CD4-positive, alpha-beta memory T cell (primary cell): Measurements from ENCODE around the gene MRNIP. TPM values are rescaled to one million over a fixed set of nuclear protein-coding genes. Genes with fewer than 3 reads are reported as not detected.

Source experiments
- CTCF ChIA-PET: fragments of 350-600 bp; sonication (Branson Sonifier 250); formaldehyde crosslinking; loops from one replicate; lab custom pipeline; 2021; ENCODE audit warnings: inconsistent platforms; ENCODE audit not compliant: partially characterized antibody; lab: Charles Lee
- POLR2A ChIA-PET: fragments of 350-600 bp; sonication (Branson Sonifier 250); formaldehyde crosslinking; loops from one replicate; lab custom pipeline; 2021; ENCODE audit not compliant: partially characterized antibody; lab: Charles Lee
- DNase-seq, 5 donors: peaks; one replicate each; pipeline versions ENCODE4 v3.0.0 to v3.0.0-alpha.2; 2020 to 2022; ENCODE audit warnings: mixed read lengths in 1 of 5
- H3K27ac ChIP-seq: one replicate; pipeline ENCODE4 v1.7.0; 2013; ENCODE audit warnings: low read depth, low read length
- H3K27me3 ChIP-seq: 2 replicates; pipeline ENCODE4 v1.7.0; 2013; ENCODE audit warnings: mild to moderate bottlenecking, low read length, moderate library complexity; ENCODE audit not compliant: insufficient read depth
- H3K36me3 ChIP-seq: 2 replicates; pipeline ENCODE4 v1.7.0; 2013; ENCODE audit warnings: mild to moderate bottlenecking, low read length, moderate library complexity; ENCODE audit not compliant: insufficient read depth
- H3K4me1 ChIP-seq: 2 replicates; pipeline ENCODE4 v1.7.0; 2013; ENCODE audit warnings: mild to moderate bottlenecking, low read length, moderate library complexity; ENCODE audit not compliant: insufficient read depth
- H3K4me3 ChIP-seq, 2 donors: one replicate each; pipeline ENCODE4 v1.7.0; 2013; ENCODE audit warnings: low read length in 2 of 2, mild to moderate bottlenecking in 1 of 2
- H3K9me3 ChIP-seq, 2 donors: one replicate each; pipeline ENCODE4 v1.7.0; 2013; ENCODE audit warnings: low read length in 2 of 2, control low read depth in 1 of 2; ENCODE audit not compliant: control insufficient read depth in 1 of 2
- H3K27ac Mint-ChIP-seq, 7 donors: one replicate each; pipeline ENCODE4 v1.8.0; 2020 to 2021; ENCODE audit warnings: mixed read lengths in 7 of 7, mild to moderate bottlenecking in 6 of 7, inconsistent platforms in 3 of 7, moderate library complexity in 3 of 7
- H3K27me3 Mint-ChIP-seq, 2 donors: one replicate each; pipeline ENCODE4 v1.8.0; 2020 to 2021; ENCODE audit warnings: mixed read lengths in 2 of 2
- H3K36me3 Mint-ChIP-seq, 2 donors: one replicate each; pipeline ENCODE4 v1.8.0; 2020 to 2021; ENCODE audit warnings: mixed read lengths in 2 of 2, inconsistent platforms in 1 of 2, mild to moderate bottlenecking in 1 of 2
- H3K4me1 Mint-ChIP-seq, 4 donors: one replicate each; pipeline ENCODE4 v1.8.0; 2020 to 2021; ENCODE audit warnings: mixed read lengths in 4 of 4, mild to moderate bottlenecking in 1 of 4
- H3K4me3 Mint-ChIP-seq, 8 donors: one replicate each; pipeline ENCODE4 v1.8.0; 2020 to 2021; ENCODE audit warnings: mixed read lengths in 8 of 8, mild to moderate bottlenecking in 7 of 8, moderate library complexity in 6 of 8, inconsistent platforms in 3 of 8
- H3K9me3 Mint-ChIP-seq, 8 donors: one replicate each; pipeline ENCODE4 v1.8.0; 2020 to 2021; ENCODE audit warnings: mixed read lengths in 8 of 8, mild to moderate bottlenecking in 5 of 8, inconsistent platforms in 3 of 8, moderate library complexity in 1 of 8
- intact Hi-C: fragments of 100-400 bp; cut with micrococcal nuclease; formaldehyde crosslinking; loops from one replicate; pipeline ENCODE4 v1.15.1; 2023
- polyA plus RNA-seq, 2 donors: library from polyadenylated mRNA; unstranded; fragments of 300-500 nt; fragmentation: Illumina TruSeq; gene quantifications; one replicate each; pipeline ENCODE4 v1.2.3, GENCODE V29; 2021
- total RNA-seq, 2 experiments: library from RNA; stranded (reverse); gene quantifications; one replicate each; pipeline ENCODE4 v1.2.3, GENCODE V29; 2021

The MRNIP gene
- total and polyA plus RNA-seq, 4 experiments from 2014 or later: 11.4 to 129 (median 70.9) TPM

DNA sequence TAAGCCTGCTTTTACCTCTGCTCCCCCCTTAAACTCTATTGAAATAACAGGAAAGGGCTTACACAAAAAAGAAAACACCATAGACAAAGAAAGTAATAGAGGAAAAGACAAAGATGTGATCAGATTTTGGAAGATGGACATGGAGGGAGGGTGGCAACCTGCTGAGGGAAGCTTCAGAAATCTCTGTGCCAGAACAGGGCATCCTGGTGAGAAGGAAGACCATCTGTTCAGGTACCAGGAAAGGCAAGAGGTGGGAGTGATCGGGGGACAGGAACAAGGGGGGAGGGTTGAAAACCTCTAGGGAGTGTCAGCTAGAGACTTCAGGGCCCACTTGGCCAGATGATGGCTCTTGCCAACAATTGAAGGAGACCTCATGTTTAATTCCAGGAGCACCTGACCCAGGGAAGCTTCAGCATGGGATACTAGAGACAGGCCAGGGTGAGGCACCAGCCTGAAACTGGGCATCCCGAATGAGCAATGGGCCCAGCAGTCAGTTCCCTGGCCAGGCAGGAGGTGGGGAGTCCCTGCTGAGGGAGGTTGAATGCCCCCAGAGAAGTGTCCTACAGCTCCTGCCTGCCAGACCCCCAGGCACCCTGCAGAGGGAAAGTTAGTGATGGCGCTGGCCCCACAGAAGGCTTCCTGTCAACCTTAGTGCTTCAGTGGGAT lies 29.7 kb downstream of the MRNIP start:
- Mint-ChIP-seq H3K27ac (peak overlapping the region in 5 of 7 donors; percentile 19 to 83 (median 61)), H3K27me3 (no peaks in the 10 kb centered on the region), H3K4me1 (peaks cover 10 to 31% (median 19%) of the 10 kb centered on the region in 4 donors), H3K36me3 (peaks cover 68 to 92% of the 10 kb centered on the region in 2 donors), H3K4me3 (no peak overlapping the region), H3K9me3 (no peaks in the 10 kb centered on the region)
- ChIA-PET POLR2A (interaction anchor here (0.8 to 6.3 kb wide), 4 partner anchors 8 to 151 kb away, joined by 3 to 46 read pairs (median 4); partner anchors contain the start of genes MGAT4B and SQSTM1), CTCF (interaction anchor here (1.1 kb wide), 1 partner anchor 27 kb away, joined by 3 read pairs; no protein-coding TSS in a partner anchor)
- H3K4me1 ChIP-seq: peaks cover 6% of the 10 kb centered on the region
- no peaks in the 10 kb centered on the region for H3K9me3 ChIP-seq
- H3K27ac ChIP-seq: no peak overlapping the region
- DNase-seq: no peak
- H3K36me3 ChIP-seq: peaks cover 80% of the 10 kb centered on the region
- H3K27me3 ChIP-seq: no peaks in the 10 kb centered on the region
- intact Hi-C loops: no loop called here
- no peak overlapping the region for H3K4me3 ChIP-seq

DNA sequence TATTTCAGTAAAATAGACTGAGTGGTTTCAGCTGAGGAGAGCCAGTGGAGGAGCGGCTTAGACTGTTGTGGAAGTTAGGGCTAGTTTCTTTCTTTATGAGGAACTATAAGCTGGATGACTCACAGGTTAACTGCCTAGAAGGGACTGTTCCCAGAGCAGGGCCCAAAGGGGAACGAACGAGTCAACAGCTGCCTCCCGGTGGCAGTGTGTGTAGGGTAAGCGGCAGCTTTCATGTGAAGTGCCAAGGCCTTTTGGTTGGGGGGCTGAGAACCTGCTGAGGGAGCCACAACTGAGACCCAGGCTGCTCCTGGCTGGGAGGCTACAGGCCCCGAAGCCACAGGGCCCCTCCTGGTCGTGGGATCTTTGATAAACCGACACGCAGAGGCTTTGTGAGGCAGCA lies 30.9 kb downstream of the MRNIP start:
- DNase-seq: no peak
- H3K9me3 Mint-ChIP-seq: no peaks in the 10 kb centered on the region
- Histone ChIP-seq H3K4me3 (no peak overlapping the region), H3K36me3 (peaks cover 78% of the 10 kb centered on the region), H3K27me3 (no peaks in the 10 kb centered on the region), H3K9me3 (no peaks in the 10 kb centered on the region), H3K27ac (no peak overlapping the region), H3K4me1 (peaks cover 11% of the 10 kb centered on the region)
- POLR2A ChIA-PET: interaction anchor here (0.8 to 1.1 kb wide), 2 partner anchors 9 to 22 kb away, joined by 3 to 5 read pairs; no protein-coding TSS in a partner anchor
- CTCF ChIA-PET: interaction anchor here (1.1 to 1.9 kb wide), 2 partner anchors 26 to 61 kb away, joined by 4 read pairs; no protein-coding TSS in a partner anchor
- peaks cover 13 to 41% (median 25%) of the 10 kb centered on the region in 4 donors for H3K4me1 Mint-ChIP-seq
- H3K4me3 Mint-ChIP-seq: no peak overlapping the region
- intact Hi-C loops: no loop called here
- H3K27ac Mint-ChIP-seq: peak overlapping the region in 4 of 7 donors; percentile 9 to 76 (median 42)
- H3K36me3 Mint-ChIP-seq: peaks cover 56 to 87% of the 10 kb centered on the region in 2 donors
- H3K27me3 Mint-ChIP-seq: no peaks in the 10 kb centered on the region

DNA sequence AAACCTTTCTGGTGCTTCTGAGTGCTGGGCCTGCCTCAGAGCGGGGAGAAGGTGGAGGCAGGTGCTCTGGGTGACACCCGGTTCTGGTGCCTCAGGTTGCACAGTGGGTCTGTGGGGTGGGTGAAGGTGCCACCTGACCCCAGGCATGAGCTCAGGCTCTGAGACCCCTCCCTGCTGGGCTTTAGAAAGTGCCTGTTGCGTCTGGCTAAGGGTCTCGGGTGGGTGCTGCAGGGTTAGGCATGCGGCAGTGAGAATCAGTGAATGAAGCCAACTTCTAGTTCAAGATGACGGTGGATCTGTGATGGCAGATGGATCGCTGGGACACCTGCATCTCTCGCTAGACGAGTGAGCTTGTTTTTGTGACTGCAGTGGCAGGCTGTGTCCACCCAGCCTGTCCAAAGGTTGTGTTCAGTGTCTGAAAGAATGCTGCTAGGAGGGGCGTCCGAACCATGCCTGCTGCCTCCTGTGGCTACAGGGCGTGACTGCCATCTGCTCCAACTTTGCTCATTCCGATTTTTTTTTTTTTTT lies 32.9 kb downstream of the MRNIP start:
- DNase-seq: no peak
- no peaks in the 10 kb centered on the region for H3K27me3 ChIP-seq
- no peak overlapping the region for H3K4me3 Mint-ChIP-seq
- H3K27me3 Mint-ChIP-seq: peaks cover 0 to 1% of the 10 kb centered on the region in 2 donors
- H3K9me3 ChIP-seq: no peaks in the 10 kb centered on the region
- peaks cover 46 to 83% of the 10 kb centered on the region in 2 donors for H3K36me3 Mint-ChIP-seq
- peaks cover 66% of the 10 kb centered on the region for H3K36me3 ChIP-seq
- peaks cover 0 to 5% (median 0%) of the 10 kb centered on the region in 8 donors for H3K9me3 Mint-ChIP-seq
- no peak overlapping the region for H3K4me3 ChIP-seq
- POLR2A ChIA-PET: no interaction called here
- H3K27ac Mint-ChIP-seq: peak overlapping the region in 5 of 7 donors; percentile 8 to 76 (median 48)
- intact Hi-C loops: no loop called here
- peaks cover 19 to 51% (median 33%) of the 10 kb centered on the region in 4 donors for H3K4me1 Mint-ChIP-seq
- no peak overlapping the region for H3K27ac ChIP-seq
- peaks cover 21% of the 10 kb centered on the region for H3K4me1 ChIP-seq
- CTCF ChIA-PET: interaction anchor here (0.7 to 1.1 kb wide), 3 partner anchors 21 to 30 kb away, joined by 3 to 4 read pairs (median 3); no protein-coding TSS in a partner anchor

DNA sequence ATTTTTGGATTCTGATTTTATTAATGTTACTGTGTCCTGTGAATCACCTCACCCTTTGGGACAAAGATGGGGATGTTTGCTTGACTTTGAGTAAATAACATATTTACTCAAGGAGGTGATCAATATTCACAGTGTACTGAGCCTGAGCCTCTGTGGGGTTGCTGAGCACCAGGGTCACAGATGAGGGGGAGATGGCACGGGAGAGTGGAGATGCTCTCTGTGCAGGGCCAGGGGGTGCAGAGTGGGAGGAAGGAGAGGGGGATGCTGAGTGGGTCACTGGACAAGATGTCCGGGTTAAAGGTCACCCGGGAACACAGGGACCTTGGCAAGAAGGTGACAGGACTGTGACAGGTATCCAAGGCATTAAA lies 33.9 kb downstream of the MRNIP start:
- CTCF ChIA-PET: interaction anchor here (1.0 kb wide), 1 partner anchor 29 kb away, joined by 4 read pairs; no protein-coding TSS in a partner anchor
- Mint-ChIP-seq H3K27me3 (peaks cover 0 to 1% of the 10 kb centered on the region in 2 donors), H3K27ac (peak overlapping the region in 4 of 7 donors; percentile 20 to 76 (median 74)), H3K36me3 (peaks cover 41 to 76% of the 10 kb centered on the region in 2 donors), H3K9me3 (peaks cover 0 to 5% (median 0%) of the 10 kb centered on the region in 8 donors), H3K4me1 (peaks cover 23 to 58% (median 38%) of the 10 kb centered on the region in 4 donors), H3K4me3 (peak overlapping the region in 3 of 8 donors; percentile 1 to 46 (median 2))
- Histone ChIP-seq H3K9me3 (no peaks in the 10 kb centered on the region), H3K4me1 (peaks cover 29% of the 10 kb centered on the region), H3K4me3 (no peak overlapping the region), H3K27ac (no peak overlapping the region), H3K36me3 (peaks cover 58% of the 10 kb centered on the region), H3K27me3 (no peaks in the 10 kb centered on the region)
- POLR2A ChIA-PET: interaction anchor here (0.9 kb wide), 2 partner anchors 14 to 18 kb away, joined by 3 read pairs; partner anchors contain the start of gene MGAT4B
- intact Hi-C loops: no loop called here
- DNase-seq: no peak

DNA sequence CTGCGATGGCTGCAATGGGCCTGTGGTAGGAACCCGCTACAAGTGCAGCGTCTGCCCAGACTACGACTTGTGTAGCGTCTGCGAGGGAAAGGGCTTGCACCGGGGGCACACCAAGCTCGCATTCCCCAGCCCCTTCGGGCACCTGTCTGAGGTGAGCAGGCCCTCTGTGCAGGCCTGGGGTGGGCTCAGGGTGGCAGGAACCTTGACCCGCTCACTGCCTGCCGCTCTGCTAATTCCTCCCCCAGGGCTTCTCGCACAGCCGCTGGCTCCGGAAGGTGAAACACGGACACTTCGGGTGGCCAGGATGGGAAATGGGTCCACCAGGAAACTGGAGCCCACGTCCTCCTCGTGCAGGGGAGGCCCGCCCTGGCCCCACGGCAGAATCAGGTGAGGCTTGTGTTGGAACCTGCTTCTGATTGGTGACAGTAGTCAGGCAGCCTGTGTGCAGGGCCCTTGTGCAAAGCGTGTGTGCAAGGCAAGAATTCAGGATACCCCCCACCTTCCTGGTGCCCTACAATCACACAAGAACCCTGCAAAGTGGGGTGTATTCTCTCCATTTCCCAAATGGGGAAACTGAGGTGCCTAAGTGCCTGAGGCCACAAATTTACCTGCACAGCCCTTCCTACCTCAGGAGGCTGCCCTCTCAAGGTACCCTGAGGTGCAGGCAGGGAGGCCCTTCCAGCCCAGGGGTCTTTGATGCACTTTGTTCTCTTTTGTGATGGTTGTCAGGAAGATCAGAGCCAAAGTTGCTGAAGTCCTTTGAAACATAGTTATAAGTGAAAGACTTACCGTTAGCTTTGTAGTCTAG lies 34.5 kb downstream of the MRNIP start:
- ChIA-PET POLR2A (interaction anchor here (0.9 to 7.5 kb wide), 4 partner anchors 13 to 19 kb away, joined by 3 to 159 read pairs (median 8); partner anchors contain the start of gene MGAT4B), CTCF (no interaction called here)
- peaks cover 0 to 5% (median 0%) of the 10 kb centered on the region in 8 donors for H3K9me3 Mint-ChIP-seq
- Histone ChIP-seq H3K4me3 (no peak overlapping the region), H3K4me1 (peaks cover 35% of the 10 kb centered on the region), H3K36me3 (peaks cover 55% of the 10 kb centered on the region), H3K9me3 (no peaks in the 10 kb centered on the region), H3K27ac (no peak overlapping the region), H3K27me3 (no peaks in the 10 kb centered on the region)
- peak overlapping the region in 4 of 7 donors; percentile 20 to 99 (median 74) for H3K27ac Mint-ChIP-seq
- peak in 1 of 5 donors; percentile 16 for DNase-seq
- peak overlapping the region in 2 of 8 donors; percentile 1 to 2 for H3K4me3 Mint-ChIP-seq
- peaks cover 35 to 70% of the 10 kb centered on the region in 2 donors for H3K36me3 Mint-ChIP-seq
- intact Hi-C loops: no loop called here
- peaks cover 23 to 60% (median 40%) of the 10 kb centered on the region in 4 donors for H3K4me1 Mint-ChIP-seq
- peaks cover 0 to 1% of the 10 kb centered on the region in 2 donors for H3K27me3 Mint-ChIP-seq

DNA sequence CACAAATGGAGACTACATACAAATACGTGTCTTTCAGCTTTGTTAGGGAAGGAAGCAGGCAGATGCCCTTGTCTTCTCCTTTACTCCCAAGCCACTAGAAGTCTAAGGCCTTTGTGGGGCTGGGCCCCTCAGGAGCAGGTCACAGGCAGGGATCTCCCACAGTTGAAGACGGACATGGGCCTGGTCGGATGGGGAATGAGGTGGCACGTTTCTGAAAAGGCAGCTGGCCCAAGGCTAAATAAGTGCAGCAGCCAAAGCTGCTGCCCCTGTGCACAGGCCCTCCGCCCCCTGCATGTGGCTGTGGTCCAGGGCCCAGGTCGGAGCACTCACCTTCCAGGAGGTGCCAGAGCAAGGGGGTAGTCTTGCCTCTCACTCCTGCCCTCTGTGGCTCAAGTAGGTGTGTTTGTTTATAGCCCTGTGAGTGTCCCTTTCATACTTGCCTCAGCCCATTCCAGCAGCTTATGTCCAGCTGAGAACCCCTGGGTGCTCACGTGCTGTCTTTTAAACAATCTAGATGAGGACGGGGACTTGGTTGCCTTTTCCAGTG lies 36.1 kb downstream of the MRNIP start:
- H3K27ac Mint-ChIP-seq: peak overlapping the region; percentile 96 to 99 (median 97)
- peaks cover 0 to 1% of the 10 kb centered on the region in 2 donors for H3K27me3 Mint-ChIP-seq
- intact Hi-C loops: no loop called here
- H3K4me1 Mint-ChIP-seq: peaks cover 30 to 73% (median 46%) of the 10 kb centered on the region in 4 donors
- H3K36me3 Mint-ChIP-seq: peaks cover 23 to 59% of the 10 kb centered on the region in 2 donors
- peaks cover 48% of the 10 kb centered on the region for H3K4me1 ChIP-seq
- peaks cover 0 to 5% (median 0%) of the 10 kb centered on the region in 8 donors for H3K9me3 Mint-ChIP-seq
- no peaks in the 10 kb centered on the region for H3K9me3 ChIP-seq
- peak overlapping the region; percentile 93 to 98 (median 96) for H3K4me3 Mint-ChIP-seq
- POLR2A ChIA-PET: interaction anchor here (0.5 to 7.5 kb wide), 11 partner anchors 9 to 272 kb away, joined by 3 to 159 read pairs (median 5); partner anchors contain the start of genes LTC4S, MGAT4B, MRNIP and RUFY1
- H3K27me3 ChIP-seq: no peaks in the 10 kb centered on the region
- H3K27ac ChIP-seq: peak overlapping the region; percentile 99
- peaks cover 45% of the 10 kb centered on the region for H3K36me3 ChIP-seq
- CTCF ChIA-PET: interaction anchor here (1.1 to 1.6 kb wide), 5 partner anchors 11 to 26 kb away, joined by 3 to 5 read pairs (median 3); no protein-coding TSS in a partner anchor
- DNase-seq: peak in 1 of 5 donors; percentile 29
- no peak overlapping the region for H3K4me3 ChIP-seq
